HepG2 (cell line): ENCODE results near the gene COX7A2L. TPM values are rescaled to one million over a fixed set of nuclear protein-coding genes. Genes with fewer than 3 reads are reported as not detected.

Experiments used
- BCL3 ChIP-seq: sonication (generic); formaldehyde crosslinking; IDR thresholded peaks from 2 replicates; pipeline ENCODE4 v1.5.1; 2020; ENCODE audit warnings: mild to moderate bottlenecking, missing genetic modification reagents, moderate library complexity
- CENPT ChIP-seq: sonication (generic); formaldehyde crosslinking; IDR thresholded peaks from 2 replicates; pipeline ENCODE4 v1.8.0; 2022; ENCODE audit warnings: low read depth, mild to moderate bottlenecking, moderate library complexity, missing genetic modification reagents
- CENPX ChIP-seq: sonication (generic); formaldehyde crosslinking; IDR thresholded peaks from 2 replicates; pipeline ENCODE4 v1.9.0; 2021; ENCODE audit warnings: mild to moderate bottlenecking, missing genetic modification reagents, moderate library complexity
- ELF3 ChIP-seq: IDR thresholded peaks from 2 replicates; pipeline ENCODE4 v1.6.1; 2016; ENCODE audit warnings: missing genetic modification reagents, missing compliant biosample characterization
- FUBP1 ChIP-seq: sonication (generic); formaldehyde crosslinking; IDR thresholded peaks from 2 replicates; pipeline ENCODE4 v1.5.1; 2020; ENCODE audit warnings: missing genetic modification reagents, mild to moderate bottlenecking, borderline replicate concordance
- HNRNPH1 ChIP-seq: fragments of 200-400 bp; formaldehyde crosslinking; optimal IDR thresholded peaks from 2 replicates; pipeline ENCODE3; 2017; ENCODE audit warnings: mild to moderate bottlenecking, low read depth, low read length
- MAZ ChIP-seq, 2 experiments: sonication (generic) in 1 of 2; formaldehyde crosslinking in 1 of 2; IDR thresholded peaks; 2 replicates each; pipeline versions ENCODE4 v1.5.0 to v1.6.1; 2012 to 2020; ENCODE audit warnings: low read depth in 2 of 2, mild to moderate bottlenecking in 2 of 2, borderline replicate concordance in 1 of 2, improper control_type of control experiment in 1 of 2, low read length in 1 of 2, missing genetic modification reagents in 1 of 2, moderate library complexity in 1 of 2
- POGK ChIP-seq: sonication (generic); formaldehyde crosslinking; conservative IDR thresholded peaks from 2 replicates; pipeline ENCODE4 v1.8.0; 2022; ENCODE audit warnings: mild to moderate bottlenecking, moderate library complexity, missing genetic modification reagents
- RBM22 ChIP-seq: fragments of 200-400 bp; formaldehyde crosslinking; optimal IDR thresholded peaks from 2 replicates; pipeline ENCODE3; 2017; ENCODE audit warnings: mild to moderate bottlenecking, low read length, moderate library complexity
- SSRP1 ChIP-seq: IDR thresholded peaks from 2 replicates; pipeline ENCODE4 v1.6.1; 2016; ENCODE audit warnings: control low read depth
- THAP9 ChIP-seq: sonication (generic); formaldehyde crosslinking; IDR thresholded peaks from 2 replicates; pipeline ENCODE4; 2020; ENCODE audit warnings: missing genetic modification reagents, mild to moderate bottlenecking, borderline replicate concordance
- ZFP91 ChIP-seq: sonication (generic); formaldehyde crosslinking; IDR thresholded peaks from 2 replicates; pipeline ENCODE4 v1.9.0; 2022; ENCODE audit warnings: missing genetic modification reagents, mild to moderate bottlenecking, borderline replicate concordance
- ZNF34 ChIP-seq: sonication (generic); formaldehyde crosslinking; IDR thresholded peaks from 2 replicates; pipeline ENCODE4 v1.4.0; 2020; ENCODE audit warnings: mild to moderate bottlenecking, missing genetic modification reagents, borderline replicate concordance
- ZNF770 ChIP-seq: sonication (generic); formaldehyde crosslinking; IDR thresholded peaks from 2 replicates; pipeline ENCODE4 v1.5.0; 2020; ENCODE audit warnings: mild to moderate bottlenecking, missing genetic modification reagents
- ZNF776 ChIP-seq: sonication (generic); formaldehyde crosslinking; IDR thresholded peaks from 2 replicates; pipeline ENCODE4 v1.4.0; 2020; ENCODE audit warnings: mild to moderate bottlenecking, missing genetic modification reagents
- polyA plus RNA-seq, 8 experiments: library from polyadenylated mRNA; depleted of rRNA in 3 of 8; stranded (reverse) in 7 of 8; unstranded in 1 of 8; fragments of >200 nt; fragmentation: Illumina TruSeq in 4 of 8; extraction: Trizol in 4 of 8; gene quantifications; 2 replicates each; pipeline versions ENCODE4 v1.2.1 to v1.2.3, GENCODE V29; 2011 to 2016; ENCODE audit warnings: low read depth in 4 of 8, missing spikeins in 1 of 8, mixed read lengths in 1 of 8; ENCODE audit not compliant: insufficient read depth in 1 of 8
- total RNA-seq, 5 experiments: library from RNA; depleted of rRNA; stranded (reverse); fragments of >200 nt; fragmentation: Illumina TruSeq; extraction: Trizol; gene quantifications; 2 replicates each; pipeline ENCODE4 v1.2.3, GENCODE V29; 2016; ENCODE audit warnings: low read depth in 1 of 5

The COX7A2L gene
- total and polyA plus RNA-seq, 2 of the 13 experiments (the other 11 are each of a cell fraction or from before 2014, with no cell fraction given) = 155 to 201 TPM

- TF ChIP-seq POGK (CRISPR knock-in tag) = peak; percentile 45
- TF ChIP-seq CENPX (CRISPR knock-in tag) = no peak
- TF ChIP-seq ELF3 (CRISPR knock-in tag) = no peak
- no peak for TF ChIP-seq ZNF770 (CRISPR knock-in tag)
- 0 out of 2 replicates have a peak, but pooled peaks have one; percentile 67 for TF ChIP-seq BCL3 (CRISPR knock-in tag)
- no peak; the same call in 1 of the 2 replicates for TF ChIP-seq CENPT (CRISPR knock-in tag)
- no peak for TF ChIP-seq HNRNPH1
- peak; percentile 90 for TF ChIP-seq RBM22
- TF ChIP-seq FUBP1 (CRISPR knock-in tag) = peak; percentile 92; the same call in 1 of the 2 replicates
- peak; percentile 16 for TF ChIP-seq ZFP91 (CRISPR knock-in tag)
- TF ChIP-seq MAZ (IDR thresholded peaks at IDR 0.05; ENCODE audit: borderline replicate concordance, low read depth, low read length) = no peak
- no peak for TF ChIP-seq MAZ (CRISPR knock-in tag; IDR thresholded peaks at IDR 0.05; ENCODE audit: low read depth)
- no peak for TF ChIP-seq ZNF34 (CRISPR knock-in tag)
- TF ChIP-seq SSRP1 (CRISPR knock-in tag) = peak; percentile 25; the same call in 1 of the 2 replicates
- TF ChIP-seq THAP9 (CRISPR knock-in tag) = peak; percentile 18; the same call in 1 of the 2 replicates
- TF ChIP-seq ZNF776 (CRISPR knock-in tag) = 0 out of 2 replicates have a peak, but pooled peaks have one; percentile 30
Measured at GRCh38 chr2:42340938-42341636, 19.9 kb downstream of the COX7A2L start (continued).
